Measurements from ENCODE around the gene LRRC41.
"Not testable (repeated sequence)": the region's sequence is repeated elsewhere in the genome, so short reads cannot be mapped to it uniquely, and the experiment has no call there.

Gene LRRC41

DNA sequence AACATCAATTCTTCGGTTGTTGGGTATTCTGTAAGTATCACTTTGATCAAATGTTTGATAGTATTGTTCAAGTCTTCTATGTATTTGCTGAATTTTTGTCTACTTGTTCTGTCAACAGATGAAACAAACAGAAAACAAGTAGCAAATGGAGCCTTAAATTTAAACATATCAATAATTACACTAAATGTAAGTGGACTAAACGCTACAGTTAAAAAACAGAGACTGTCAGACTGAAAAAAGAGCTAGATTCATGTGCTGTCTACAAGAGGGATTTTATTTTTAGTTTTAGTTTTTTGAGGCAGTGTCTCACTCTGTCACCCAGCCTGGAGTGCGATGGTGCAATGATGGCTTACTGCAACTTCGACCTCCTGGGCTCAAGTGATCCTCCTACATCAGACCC is 66.5 kb downstream of the LRRC41 start:
- in situ Hi-C loops (cut with HindIII; ENCODE audit: low pct_unique_long_range_greater_than_20kb, low sequenced_read_pairs), result no loop called here
- no peak for DNase-seq (ENCODE audit: low read depth in 1 of 2, low spot score in 1 of 2)
- no peak for TF ChIP-seq JUND (IDR thresholded peaks at IDR 0.05; ENCODE audit: low read depth)

DNA sequence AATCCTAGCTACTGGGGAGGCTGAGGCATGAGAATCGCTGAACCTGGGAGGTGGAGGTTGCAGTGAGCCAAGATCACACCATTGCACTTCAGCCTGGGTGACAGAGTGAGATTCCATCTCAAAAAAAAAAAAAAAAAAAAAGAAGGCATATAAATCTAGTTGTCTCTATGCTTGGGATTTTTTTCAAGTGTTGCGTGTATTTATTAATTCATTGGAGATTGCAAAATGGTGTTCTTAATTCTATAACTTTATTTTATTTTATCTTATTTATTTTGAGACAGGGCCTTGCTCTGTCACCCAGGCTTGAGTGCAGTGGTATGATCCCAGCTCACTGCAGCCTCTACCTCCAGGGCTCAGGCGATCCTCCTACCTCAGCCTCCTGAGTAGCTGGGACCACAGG is 72.2 kb downstream of the LRRC41 start:
- DNase-seq (ENCODE audit: low read depth in 1 of 2, low spot score in 1 of 2); in situ Hi-C loops (cut with HindIII; ENCODE audit: low pct_unique_long_range_greater_than_20kb, low sequenced_read_pairs): not testable (repeated sequence)

Measured in T47D (cell line).